KG1 (cell line): ENCODE results near the gene NUP205.
A peak's percentile ranks its signal among the peaks of the same experiment; 100 is the strongest.

ENCODE experiments used
- DNase-seq: peaks from one replicate; lab custom pipeline; 2025; lab: John Stamatoyannopoulos, UW

Gene NUP205, protein sequence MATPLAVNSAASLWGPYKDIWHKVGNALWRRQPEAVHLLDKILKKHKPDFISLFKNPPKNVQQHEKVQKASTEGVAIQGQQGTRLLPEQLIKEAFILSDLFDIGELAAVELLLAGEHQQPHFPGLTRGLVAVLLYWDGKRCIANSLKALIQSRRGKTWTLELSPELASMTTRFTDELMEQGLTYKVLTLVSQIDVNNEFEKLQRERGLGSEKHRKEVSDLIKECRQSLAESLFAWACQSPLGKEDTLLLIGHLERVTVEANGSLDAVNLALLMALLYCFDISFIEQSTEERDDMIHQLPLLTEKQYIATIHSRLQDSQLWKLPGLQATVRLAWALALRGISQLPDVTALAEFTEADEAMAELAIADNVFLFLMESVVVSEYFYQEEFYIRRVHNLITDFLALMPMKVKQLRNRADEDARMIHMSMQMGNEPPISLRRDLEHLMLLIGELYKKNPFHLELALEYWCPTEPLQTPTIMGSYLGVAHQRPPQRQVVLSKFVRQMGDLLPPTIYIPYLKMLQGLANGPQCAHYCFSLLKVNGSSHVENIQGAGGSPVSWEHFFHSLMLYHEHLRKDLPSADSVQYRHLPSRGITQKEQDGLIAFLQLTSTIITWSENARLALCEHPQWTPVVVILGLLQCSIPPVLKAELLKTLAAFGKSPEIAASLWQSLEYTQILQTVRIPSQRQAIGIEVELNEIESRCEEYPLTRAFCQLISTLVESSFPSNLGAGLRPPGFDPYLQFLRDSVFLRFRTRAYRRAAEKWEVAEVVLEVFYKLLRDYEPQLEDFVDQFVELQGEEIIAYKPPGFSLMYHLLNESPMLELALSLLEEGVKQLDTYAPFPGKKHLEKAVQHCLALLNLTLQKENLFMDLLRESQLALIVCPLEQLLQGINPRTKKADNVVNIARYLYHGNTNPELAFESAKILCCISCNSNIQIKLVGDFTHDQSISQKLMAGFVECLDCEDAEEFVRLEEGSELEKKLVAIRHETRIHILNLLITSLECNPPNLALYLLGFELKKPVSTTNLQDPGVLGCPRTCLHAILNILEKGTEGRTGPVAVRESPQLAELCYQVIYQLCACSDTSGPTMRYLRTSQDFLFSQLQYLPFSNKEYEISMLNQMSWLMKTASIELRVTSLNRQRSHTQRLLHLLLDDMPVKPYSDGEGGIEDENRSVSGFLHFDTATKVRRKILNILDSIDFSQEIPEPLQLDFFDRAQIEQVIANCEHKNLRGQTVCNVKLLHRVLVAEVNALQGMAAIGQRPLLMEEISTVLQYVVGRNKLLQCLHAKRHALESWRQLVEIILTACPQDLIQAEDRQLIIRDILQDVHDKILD (N-terminal part only)

DNA sequence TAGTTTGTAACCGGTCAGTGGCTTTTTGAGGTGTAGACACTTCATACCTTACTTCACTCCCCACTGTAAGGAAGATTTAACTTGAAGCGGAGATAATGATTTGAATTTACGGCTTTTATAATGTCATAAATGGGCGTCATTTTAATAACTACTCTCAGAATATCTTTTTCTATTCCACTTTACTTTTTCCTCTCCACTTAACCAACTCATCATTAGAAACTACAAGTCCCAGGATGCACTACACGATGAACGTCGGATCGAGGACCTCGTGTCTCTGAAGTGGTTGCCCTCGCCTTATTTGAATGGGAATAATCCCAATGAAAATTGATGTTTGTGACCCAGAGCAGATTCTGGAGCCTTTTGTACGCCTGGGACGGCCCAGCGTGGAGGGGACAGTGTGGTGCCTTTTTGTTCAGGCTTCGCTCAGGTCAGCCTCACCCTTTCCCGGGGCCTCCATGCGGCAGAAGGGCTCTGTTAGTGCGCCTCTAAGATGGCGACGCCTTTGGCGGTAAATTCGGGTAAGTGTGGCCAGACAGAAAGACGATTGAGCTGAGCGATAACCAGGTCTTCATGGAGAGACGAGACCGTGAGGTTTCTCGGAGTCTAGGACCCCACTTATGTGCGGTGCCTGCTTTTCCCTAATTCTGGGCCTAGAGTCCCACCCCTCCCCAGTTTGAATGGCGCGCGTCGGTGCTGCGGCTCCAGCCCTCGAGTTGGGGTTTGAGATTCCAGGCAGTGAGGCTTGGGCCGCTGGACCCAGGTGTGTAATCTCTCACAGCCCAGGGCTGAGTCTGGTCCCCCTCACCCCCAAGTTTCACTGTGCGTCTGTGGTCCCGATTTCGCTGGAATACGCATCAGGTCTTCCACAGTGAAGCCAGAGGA lies at the start of gene NUP205:
Gene NUP205 (plus strand): TSS at position 463 of the 882 bp plus-strand sequence. CDS start 28 bp downstream, at position 491.
- peak; percentile 51 for DNase-seq

DNA sequence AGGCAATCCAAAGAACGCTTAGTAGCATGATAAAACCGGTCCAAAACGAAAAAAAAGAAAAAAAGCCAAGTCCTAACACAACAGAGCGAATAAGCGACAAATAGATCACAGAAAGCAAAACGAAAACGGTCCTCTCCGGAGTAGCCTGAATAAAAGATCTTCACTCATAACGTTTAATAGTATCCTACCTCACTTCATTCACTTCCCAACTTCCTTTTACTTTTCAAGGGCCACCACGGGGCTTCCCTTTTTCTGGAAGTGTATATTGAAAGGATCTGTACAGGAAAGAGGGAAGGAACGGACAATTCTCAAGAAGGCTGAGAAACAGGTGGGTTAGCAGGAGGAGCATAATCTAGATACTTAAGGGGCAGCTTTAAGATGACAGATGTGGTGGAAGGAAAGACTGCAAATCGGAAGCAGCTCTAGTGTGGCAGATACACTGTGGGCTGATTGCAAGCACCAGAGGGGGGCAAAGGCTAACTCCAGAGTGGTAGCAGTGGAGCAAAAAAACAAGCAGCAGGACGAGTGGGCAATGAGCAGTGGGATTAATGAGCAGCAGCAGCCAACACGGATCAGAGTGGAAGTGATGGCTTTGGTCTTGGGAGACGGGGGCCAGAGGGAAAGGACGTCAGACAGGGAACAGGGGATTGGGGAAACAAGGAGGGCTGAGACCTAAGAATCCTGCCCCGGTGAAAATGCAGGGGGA lies 48.7 kb upstream of the NUP205 start:
- DNase-seq, result no peak

DNA sequence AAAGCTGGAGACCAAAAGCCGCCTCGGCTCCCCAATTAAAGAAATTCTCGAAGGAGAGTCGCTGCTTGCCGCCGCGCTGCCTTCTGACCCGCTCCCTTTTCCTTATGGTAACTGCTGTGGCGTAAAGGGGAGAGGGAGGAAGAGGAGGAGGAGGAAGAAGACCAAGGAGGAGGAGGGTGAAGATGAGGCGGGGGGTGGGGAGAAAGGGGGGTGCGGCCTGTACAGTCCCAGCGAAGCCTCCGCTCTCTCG lies 48.2 kb upstream of the NUP205 start:
- no peak for DNase-seq

DNA sequence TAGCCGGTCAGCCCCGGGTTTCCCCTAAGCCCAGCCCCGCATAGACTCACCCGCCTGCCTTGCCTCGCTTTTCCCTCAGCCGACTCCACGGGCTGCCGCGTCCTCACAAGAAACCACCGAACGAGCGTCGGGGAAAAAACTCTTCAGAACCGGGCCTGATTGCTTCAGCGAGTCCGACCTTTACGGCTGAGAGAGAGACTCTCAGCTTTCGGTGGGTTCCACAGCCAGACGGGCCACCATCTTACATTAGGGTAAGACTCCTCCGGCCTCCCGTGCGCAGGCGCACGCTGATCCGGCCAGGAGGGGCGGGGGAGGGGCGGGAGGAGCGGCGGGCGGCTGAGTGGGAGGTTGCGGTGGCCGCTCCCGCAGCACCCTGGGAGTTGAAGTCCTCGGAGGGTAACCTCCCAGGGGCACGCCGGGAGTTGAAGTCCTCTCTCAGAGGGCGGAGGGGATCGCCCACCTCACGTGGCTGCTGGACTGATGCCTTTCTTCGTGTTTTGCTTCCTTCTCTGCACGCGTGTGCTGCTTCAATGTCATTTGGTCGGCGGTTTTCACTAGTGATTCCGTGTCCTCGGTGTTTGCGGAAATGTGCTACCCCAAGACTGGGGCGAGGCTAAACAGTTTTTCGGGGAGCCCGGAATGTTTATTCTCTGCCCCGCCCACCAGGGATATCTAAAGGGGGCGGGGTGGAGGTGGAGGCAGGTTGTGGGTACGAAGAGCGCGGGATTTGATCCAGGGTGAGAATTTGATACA lies 47.7 kb upstream of the NUP205 start, which contains the start of gene CNOT4:
Gene CNOT4 (minus strand): TSS at position 264 of the 753 bp plus-strand sequence. CDS start 71,771 bp downstream, outside the sequence.
- peak; percentile 35 for DNase-seq

DNA sequence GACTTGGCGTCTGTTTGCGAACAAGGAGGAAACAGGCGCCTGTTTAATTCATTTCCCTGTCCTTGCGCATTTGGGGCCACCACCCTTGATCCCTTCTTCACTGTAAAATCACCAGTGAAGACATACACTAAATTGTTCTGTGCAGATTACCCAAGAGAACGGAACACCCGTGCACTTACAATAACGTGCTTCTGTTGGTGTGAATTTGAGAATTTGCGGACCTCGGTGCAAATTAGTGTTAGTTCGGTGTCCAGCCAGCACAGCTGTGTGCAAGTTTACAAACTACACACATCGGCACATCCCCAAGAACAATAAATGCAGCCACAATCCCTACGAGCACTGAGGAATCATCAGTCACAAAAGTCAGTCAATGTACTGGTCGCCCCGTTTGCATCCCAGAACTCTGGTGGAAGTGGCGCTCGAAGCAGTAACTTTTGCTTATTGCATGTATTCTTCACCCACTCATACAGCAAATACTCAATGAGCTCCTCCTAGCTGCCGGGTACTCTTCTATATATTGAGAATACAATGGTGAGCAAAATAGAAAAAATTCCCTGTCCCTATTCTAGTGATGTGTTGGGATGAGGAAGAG lies 47.0 kb upstream of the NUP205 start:
- DNase-seq, result no peak

DNA sequence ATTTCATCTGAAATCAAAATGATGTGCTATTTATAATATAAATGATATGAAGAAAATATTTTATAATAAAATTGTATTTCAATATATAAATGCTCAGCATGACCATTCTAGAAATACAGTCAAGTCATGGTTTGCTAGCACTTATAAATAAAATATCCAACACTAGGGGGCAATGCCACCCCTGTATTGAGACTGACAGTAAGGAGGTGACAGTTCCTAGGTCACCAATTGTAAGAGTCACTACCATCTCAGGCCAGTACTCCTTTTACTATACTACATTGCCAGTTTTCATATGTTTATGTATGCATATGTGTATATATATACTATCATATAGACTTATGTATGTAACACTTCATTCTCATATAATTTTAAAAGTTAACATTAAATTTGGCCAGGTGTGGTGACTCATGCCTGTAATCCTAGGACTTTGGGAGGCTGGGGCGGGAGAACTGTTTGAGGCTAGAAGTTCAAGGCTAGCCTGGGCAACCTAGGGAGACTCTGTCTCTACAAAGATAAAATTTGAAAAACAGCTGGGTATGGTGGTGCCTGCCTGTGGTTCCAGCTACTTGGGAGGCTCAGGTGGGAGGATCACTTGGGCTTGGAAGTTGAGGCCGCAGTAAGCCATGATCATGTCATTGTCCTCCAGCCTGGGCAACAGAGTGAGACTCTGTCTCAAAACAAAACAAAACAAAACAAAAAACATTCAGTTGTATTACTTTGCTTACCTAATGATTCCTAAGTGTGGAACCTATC lies 45.4 kb upstream of the NUP205 start:
- no peak for DNase-seq

DNA sequence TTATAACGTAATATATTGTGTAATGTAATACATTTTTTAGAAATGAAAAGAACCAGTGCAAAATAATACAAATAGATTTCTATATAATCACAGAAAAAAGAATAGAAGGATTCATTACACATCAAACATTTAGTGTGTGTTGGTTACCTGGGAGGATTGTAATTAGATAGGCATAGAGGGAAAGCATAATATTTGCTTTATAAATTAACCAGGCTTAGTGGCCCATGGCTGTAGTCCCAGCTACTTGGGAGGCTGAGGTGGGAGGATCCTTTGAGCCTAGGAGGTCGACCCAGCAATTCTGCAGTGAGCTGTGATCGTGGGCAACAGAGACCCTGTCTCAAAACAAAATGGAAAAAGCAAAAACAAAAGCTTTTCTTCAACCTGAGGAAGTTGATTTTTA lies 42.9 kb upstream of the NUP205 start:
- DNase-seq, result no peak

DNA sequence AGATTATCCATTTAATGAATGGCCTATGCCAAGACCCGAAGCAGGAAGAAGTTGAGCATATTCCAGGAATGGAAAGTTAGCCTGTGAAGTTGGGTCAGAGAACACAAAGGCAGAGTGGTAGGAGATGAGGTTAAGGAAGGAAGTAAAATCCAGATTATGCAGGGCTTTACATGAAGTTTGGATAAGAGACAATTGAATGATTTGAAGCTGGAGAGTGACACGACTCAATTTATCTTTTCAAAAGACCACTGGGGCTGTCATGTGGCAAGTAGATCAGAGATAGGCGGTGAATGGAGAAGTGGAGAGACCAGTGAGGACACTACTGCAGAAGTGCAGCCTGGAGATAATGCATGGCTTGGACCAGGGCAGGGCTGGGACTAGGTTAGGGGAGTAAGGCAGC lies 40.7 kb upstream of the NUP205 start:
- DNase-seq, result no peak

DNA sequence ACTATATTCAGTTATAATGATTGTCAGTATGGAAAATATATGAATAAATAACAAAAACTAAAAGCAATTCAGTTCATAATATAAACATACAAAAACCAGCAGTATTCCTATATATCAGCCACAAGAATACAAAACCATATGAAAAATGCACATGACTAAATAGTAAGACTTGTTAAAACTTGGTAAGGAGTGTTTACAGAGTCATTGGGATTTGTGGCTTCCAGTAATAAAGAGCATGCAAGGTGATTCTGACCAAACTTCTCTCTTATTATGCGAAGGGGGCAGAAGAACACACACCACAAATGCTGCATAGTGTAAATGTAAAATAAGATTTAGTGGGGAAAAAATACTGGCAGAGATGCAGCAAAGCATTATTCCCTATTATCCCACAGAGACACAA lies 39.0 kb upstream of the NUP205 start:
- DNase-seq, result no peak

DNA sequence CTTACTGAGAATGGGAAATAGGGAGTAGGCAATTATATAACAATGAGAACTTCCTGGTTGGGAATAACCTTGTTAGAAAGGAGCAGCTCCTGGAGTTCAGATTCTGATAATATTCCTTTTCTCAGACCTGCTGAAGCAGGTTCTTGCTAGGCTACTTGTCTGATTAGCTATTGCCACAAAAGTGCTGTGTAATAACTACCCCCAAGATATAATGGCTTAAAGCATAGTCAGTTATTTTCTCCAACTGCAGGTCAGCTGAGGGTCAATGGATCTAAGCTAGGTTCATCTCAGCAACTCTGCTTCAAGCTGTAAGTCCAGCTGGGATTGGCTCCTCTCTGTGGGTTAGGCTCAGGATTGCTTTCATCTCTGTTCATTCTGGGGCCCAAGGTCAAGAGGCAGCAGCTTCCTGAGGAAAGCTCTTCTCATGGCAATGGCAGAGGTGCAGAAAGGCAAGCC lies 38.5 kb upstream of the NUP205 start:
- DNase-seq, result no peak

DNA sequence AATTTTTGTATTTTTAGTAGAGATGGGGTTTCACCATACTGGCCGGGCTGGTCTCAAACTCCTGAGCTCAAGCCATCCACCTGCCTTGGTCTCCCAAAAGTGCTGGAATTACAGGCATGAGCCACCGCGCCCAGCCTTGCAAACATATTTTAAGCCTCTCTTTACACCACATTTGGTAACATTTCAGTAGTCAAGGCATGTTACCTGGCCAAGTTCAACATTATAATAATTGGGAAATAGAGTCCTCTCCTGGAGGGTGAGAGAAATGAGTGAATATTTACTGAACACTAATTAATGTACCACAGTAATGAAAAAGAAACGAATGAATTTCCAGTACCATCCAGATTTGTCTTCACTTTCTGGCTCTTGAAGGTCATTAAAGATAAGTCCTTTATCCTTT lies 37.8 kb upstream of the NUP205 start:
- no peak for DNase-seq

DNA sequence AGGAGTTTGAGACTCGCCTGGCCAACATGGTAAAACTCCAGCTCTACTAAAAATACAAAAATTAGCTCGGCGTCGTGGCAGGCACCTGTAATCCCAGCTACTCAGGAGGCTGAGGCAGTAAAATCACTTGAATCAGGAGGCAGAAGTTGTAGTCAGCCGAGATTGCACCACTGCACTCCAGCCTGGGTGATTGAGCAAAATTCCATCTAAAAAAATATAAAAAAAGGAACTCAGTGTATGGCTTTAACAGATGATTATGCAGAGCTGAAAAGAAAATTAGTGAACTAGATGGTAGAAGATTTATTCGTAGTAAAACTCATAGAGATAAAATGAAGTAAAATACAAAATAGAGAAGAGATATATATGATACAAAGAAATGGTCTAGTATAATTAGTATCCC lies 35.2 kb upstream of the NUP205 start:
- DNase-seq, result no peak

DNA sequence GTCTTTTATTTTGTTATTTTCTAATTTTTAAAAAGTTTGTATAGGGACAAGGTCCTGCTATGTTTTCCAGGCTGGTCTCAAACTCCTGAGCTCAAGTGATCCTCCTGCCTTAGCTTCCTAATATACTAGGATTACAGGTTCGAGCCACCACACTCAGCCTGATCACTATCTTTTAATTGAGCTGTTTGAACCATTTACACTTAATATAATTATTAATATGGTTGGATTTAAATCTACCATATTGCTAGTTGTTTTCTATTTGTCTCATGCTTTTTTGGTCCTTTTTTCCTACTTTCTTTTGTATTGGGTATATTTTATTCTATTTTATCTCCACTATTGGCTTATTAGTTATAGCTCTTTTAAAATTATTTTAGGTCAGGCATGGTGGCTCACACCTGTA lies 34.6 kb upstream of the NUP205 start:
- no peak for DNase-seq

DNA sequence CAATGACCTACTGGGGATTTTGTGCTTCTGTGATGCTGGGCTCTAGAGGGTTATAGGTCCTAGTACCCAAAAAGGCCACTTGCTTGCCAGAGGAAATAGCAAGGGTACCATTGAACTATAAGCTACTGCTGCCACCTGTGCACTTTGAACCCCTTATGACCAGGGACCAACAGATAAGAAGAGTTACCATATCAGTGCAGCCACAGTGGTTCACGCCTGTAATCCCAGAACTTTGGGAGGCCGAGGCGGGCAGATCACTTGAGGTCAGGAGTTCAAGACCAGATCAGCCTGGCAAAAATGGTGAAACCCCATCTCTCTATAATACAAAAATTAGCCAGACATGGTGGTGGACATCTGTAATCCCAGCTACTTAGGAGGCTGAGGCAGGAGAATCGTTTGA lies 32.3 kb upstream of the NUP205 start:
- DNase-seq, result no peak

DNA sequence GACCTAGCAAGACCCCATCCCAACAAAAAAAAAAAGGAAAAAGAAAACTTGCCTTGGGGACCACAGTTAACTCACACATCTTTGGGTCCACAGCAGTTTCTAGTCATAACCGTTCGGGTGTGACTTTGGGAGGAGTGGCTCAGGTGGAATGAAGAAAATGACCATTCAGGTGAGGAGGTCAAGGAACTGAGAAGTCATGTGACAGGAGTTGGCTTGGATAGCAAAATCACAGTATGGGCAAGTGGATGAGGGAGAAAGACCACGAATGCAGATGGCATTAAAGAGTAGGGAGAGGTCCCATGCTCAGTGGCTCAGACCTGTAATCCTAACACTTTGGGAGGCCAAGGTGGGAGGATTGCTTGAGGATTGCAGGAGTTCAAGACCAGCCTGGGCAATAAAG lies 30.7 kb upstream of the NUP205 start:
- no peak for DNase-seq

DNA sequence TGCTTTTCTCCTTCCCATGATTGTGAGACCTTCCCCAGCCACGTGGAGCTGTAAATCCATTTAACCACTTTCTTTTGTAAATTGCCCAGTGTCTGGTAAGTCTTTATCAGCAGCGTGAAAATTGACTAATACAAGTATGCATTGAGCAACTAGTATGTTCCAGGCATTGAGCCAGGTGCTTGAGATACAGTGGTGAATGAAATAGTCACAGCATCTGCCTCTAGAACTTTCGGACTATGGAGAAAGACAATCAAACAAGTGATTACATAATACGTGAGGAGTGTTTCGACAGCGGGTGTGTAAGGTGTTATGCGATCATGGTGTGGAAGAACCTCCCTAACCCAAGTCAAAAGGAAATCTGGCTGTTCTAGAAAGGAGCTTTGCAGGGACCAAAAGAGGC lies 21.6 kb upstream of the NUP205 start:
- DNase-seq, result no peak

DNA sequence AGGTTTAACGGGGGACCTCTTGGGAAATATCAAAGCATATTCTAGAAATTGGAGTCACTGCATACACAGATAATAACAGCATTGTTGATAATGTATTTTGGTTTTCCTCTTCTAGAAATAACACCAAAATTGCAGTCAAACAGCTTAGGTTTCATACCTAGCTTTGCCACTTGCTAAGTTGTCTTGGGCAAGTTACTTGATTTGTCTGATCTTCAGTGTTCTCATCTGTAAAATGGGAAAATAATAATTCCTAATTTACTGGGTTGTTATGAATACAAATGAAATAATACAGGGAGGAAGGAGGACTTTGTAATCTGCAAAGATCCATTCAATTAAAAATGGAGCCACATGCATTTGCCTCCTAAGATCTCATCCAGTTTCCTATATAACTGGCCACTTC lies 20.3 kb upstream of the NUP205 start:
- no peak for DNase-seq

DNA sequence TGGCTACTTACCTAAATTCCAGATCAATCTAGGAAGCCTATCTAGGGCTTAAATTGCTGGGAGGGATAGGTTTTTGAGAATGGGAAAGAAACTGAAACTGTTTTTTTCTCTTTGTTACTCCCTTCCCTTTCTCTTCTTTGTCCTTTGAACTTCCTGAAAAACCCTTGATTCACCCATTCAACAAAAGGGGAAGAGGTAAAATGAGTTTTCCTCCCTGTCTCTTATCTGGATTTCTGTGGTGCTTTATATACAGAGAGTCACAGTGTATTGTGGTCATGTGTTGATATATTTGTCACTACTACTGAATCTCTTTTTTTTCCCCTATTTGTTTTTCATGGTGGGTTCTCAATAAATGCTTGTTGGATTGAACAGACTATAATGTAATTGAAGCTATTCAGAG lies 19.8 kb upstream of the NUP205 start:
- no peak for DNase-seq

DNA sequence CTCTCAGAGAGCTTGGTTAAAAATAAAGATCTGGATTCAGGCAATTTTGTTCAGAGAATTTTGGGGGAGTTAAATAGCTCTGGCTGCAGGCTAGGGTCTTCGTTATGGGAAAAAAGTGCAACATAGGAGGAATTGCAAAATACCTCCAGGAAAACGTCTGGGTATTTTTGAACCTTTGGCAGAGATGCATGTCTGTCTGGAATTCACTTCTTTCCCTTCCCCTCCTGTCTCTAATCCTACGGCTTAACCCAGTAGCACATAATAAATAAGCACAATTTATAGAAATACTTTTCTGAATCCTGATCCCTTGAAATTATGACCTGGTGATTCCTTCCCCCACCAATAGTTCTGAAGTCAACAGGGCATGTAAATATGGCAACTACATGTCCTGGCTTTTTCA lies 19.3 kb upstream of the NUP205 start:
- DNase-seq, result no peak
